Measurements from ENCODE around the gene BCKDK. TPM values are rescaled to one million over a fixed set of nuclear protein-coding genes. Genes with fewer than 3 reads are reported as not detected.

The BCKDK gene
- total RNA-seq, 1 experiment from 2014 or later = 52.7 TPM

DNA sequence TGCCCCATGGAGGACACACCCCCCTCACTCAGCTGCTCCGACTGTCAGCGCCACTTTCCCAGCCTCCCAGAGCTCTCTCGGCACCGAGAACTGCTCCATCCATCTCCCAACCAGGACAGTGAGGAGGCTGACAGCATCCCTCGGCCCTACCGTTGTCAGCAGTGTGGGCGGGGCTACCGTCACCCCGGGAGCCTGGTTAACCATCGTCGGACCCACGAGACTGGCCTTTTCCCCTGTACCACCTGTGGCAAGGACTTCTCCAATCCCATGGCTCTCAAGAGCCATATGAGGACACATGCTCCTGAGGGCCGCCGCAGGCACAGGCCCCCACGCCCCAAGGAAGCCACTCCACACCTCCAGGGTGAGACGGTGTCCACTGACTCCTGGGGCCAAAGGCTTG lies 31.9 kb upstream of the BCKDK start:
- Histone ChIP-seq H3K36me3 (replicated peaks; ENCODE audit: control insufficient read depth, insufficient read depth, low read length) (peaks cover 34% of the 10 kb centered on the region), H3K27me3 (ENCODE audit: control insufficient read depth, insufficient read depth, low read length) (no peaks in the 10 kb centered on the region), H3K4me3 (ENCODE audit: insufficient read depth, low read depth, low read length) (no peak overlapping the region)
- peak; percentile 52 for DNase-seq

DNA sequence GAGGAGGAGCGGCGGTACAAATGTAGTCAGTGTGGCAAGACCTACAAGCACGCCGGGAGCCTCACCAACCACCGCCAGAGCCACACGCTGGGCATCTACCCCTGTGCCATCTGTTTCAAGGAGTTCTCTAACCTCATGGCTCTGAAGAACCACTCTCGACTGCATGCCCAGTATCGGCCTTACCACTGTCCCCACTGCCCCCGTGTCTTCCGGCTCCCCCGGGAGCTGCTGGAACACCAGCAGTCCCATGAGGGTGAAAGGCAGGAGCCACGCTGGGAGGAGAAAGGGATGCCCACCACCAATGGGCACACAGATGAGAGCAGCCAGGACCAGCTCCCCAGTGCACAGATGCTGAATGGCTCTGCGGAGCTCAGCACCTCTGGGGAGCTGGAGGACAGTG lies 31.2 kb upstream of the BCKDK start:
- no peak for DNase-seq
- Histone ChIP-seq H3K36me3 (replicated peaks; ENCODE audit: control insufficient read depth, insufficient read depth, low read length) (peaks cover 34% of the 10 kb centered on the region), H3K4me3 (ENCODE audit: insufficient read depth, low read depth, low read length) (no peak overlapping the region), H3K27me3 (ENCODE audit: control insufficient read depth, insufficient read depth, low read length) (no peaks in the 10 kb centered on the region)

DNA sequence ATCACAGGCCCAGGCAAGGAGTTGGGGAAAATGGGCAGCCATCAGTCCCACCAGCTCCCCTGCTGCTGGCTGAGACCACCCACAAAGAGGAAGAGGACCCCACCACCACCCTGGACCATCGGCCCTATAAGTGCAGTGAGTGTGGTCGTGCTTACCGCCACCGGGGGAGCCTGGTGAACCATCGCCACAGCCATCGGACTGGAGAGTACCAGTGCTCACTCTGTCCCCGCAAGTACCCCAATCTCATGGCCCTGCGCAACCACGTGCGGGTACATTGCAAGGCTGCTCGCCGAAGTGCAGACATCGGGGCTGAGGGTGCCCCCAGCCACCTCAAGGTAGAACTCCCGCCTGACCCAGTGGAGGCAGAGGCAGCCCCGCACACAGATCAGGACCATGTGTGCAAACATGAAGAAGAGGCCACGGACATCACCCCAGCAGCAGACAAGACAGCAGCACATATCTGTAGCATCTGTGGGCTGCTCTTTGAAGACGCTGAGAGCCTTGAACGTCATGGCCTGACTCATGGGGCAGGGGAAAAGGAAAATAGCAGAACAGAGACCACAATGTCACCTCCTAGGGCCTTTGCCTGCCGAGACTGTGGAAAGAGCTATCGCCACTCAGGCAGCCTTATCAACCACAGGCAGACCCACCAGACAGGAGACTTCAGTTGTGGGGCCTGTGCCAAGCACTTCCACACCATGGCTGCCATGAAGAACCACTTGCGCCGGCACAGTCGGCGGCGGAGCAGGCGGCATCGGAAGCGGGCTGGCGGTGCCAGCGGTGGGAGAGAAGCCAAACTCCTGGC lies 30.4 kb upstream of the BCKDK start:
- H3K27me3 ChIP-seq (ENCODE audit: control insufficient read depth, insufficient read depth, low read length) = no peaks in the 10 kb centered on the region
- H3K36me3 ChIP-seq (replicated peaks; ENCODE audit: control insufficient read depth, insufficient read depth, low read length) = peaks cover 35% of the 10 kb centered on the region
- peak; percentile 70 for DNase-seq

DNA sequence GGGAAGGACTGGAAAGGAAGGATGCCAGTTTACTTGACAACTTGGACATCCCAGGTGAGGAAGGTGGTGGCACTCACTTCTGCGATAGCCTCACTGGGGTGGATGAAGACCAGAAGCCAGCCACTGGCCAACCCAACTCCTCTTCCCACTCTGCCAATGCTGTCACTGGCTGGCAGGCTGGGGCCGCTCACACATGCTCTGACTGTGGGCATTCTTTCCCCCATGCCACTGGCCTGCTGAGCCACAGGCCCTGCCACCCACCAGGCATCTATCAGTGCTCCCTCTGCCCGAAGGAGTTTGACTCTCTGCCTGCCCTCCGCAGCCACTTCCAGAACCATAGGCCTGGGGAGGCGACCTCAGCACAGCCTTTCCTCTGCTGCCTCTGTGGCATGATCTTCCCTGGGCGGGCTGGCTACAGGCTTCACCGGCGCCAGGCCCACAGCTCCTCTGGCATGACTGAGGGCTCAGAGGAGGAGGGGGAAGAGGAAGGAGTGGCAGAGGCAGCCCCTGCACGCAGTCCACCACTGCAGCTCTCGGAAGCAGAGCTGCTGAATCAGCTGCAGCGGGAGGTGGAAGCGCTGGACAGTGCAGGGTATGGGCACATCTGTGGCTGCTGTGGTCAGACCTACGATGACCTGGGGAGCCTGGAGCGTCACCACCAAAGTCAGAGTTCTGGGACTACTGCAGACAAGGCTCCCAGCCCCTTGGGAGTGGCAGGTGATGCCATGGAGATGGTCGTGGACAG lies 29.4 kb upstream of the BCKDK start:
- H3K27me3 ChIP-seq (ENCODE audit: control insufficient read depth, insufficient read depth, low read length) = no peaks in the 10 kb centered on the region
- DNase-seq = peak; percentile 28
- H3K36me3 ChIP-seq (replicated peaks; ENCODE audit: control insufficient read depth, insufficient read depth, low read length) = peaks cover 35% of the 10 kb centered on the region
- H3K4me3 ChIP-seq (ENCODE audit: insufficient read depth, low read depth, low read length) = no peak overlapping the region

More for the DNA sequence above, 30.4 kb upstream of the BCKDK start:
- no peak overlapping the region for H3K4me3 ChIP-seq (ENCODE audit: insufficient read depth, low read depth, low read length)

DNA sequence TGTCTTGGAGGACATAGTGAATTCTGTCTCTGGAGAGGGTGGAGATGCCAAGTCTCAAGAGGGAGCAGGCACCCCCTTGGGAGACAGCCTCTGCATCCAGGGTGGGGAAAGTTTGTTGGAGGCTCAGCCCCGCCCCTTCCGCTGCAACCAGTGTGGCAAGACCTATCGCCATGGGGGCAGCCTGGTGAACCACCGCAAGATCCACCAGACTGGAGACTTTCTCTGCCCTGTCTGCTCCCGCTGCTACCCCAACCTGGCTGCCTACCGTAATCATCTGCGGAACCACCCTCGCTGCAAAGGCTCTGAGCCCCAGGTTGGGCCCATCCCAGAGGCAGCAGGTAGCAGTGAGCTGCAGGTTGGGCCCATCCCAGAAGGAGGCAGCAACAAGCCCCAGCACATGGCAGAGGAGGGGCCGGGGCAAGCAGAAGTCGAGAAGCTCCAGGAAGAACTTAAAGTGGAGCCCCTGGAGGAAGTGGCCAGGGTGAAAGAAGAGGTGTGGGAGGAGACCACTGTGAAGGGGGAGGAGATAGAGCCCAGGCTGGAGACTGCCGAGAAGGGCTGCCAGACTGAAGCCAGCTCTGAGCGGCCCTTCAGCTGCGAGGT lies 28.7 kb upstream of the BCKDK start:
- DNase-seq = no peak
- Histone ChIP-seq H3K4me3 (ENCODE audit: insufficient read depth, low read depth, low read length) (no peak overlapping the region), H3K27me3 (ENCODE audit: control insufficient read depth, insufficient read depth, low read length) (no peaks in the 10 kb centered on the region), H3K36me3 (replicated peaks; ENCODE audit: control insufficient read depth, insufficient read depth, low read length) (peaks cover 35% of the 10 kb centered on the region)

DNA sequence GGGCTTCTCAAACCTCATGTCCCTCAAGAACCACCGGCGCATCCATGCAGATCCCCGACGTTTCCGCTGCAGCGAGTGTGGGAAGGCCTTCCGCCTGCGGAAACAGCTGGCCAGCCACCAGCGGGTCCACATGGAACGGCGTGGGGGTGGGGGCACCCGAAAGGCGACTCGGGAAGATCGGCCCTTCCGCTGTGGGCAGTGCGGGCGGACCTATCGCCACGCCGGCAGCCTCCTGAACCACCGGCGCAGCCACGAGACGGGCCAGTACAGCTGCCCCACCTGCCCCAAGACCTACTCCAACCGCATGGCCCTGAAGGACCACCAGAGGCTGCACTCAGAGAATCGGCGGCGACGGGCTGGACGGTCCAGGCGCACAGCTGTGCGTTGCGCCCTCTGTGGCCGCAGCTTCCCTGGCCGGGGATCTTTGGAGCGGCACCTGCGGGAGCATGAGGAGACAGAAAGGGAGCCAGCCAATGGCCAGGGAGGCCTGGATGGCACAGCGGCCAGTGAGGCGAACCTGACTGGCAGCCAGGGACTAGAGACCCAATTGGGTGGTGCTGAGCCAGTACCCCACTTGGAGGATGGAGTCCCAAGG lies 28.1 kb upstream of the BCKDK start:
- peaks cover 35% of the 10 kb centered on the region for H3K36me3 ChIP-seq (replicated peaks; ENCODE audit: control insufficient read depth, insufficient read depth, low read length)
- peak; percentile 64 for DNase-seq

DNA sequence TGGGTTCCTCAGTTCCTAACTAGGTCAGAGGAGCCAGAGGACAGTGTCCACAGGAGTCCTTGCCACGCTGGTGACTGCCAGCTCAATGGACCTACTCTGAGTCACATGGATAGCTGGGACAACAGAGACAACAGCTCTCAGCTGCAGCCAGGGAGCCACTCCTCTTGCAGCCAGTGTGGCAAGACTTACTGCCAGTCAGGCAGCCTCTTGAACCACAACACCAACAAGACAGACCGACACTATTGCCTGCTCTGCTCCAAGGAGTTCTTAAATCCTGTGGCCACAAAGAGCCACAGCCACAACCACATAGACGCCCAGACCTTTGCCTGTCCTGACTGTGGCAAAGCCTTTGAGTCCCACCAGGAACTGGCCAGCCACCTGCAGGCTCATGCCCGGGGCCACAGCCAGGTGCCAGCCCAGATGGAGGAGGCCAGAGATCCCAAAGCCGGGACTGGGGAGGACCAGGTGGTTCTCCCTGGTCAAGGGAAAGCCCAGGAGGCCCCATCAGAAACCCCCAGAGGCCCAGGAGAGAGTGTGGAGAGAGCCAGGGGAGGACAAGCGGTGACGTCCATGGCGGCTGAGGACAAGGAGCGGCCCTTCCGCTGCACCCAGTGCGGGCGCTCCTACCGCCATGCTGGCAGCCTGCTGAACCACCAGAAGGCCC lies 27.3 kb upstream of the BCKDK start:
- H3K36me3 ChIP-seq (replicated peaks; ENCODE audit: control insufficient read depth, insufficient read depth, low read length) = peaks cover 35% of the 10 kb centered on the region
- no peak overlapping the region for H3K4me3 ChIP-seq (ENCODE audit: insufficient read depth, low read depth, low read length)
- H3K27me3 ChIP-seq (ENCODE audit: control insufficient read depth, insufficient read depth, low read length) = no peaks in the 10 kb centered on the region
- peak; percentile 52 for DNase-seq

More for the DNA sequence above, 28.1 kb upstream of the BCKDK start:
- H3K27me3 ChIP-seq (ENCODE audit: control insufficient read depth, insufficient read depth, low read length) = no peaks in the 10 kb centered on the region
- H3K4me3 ChIP-seq (ENCODE audit: insufficient read depth, low read depth, low read length) = no peak overlapping the region

DNA sequence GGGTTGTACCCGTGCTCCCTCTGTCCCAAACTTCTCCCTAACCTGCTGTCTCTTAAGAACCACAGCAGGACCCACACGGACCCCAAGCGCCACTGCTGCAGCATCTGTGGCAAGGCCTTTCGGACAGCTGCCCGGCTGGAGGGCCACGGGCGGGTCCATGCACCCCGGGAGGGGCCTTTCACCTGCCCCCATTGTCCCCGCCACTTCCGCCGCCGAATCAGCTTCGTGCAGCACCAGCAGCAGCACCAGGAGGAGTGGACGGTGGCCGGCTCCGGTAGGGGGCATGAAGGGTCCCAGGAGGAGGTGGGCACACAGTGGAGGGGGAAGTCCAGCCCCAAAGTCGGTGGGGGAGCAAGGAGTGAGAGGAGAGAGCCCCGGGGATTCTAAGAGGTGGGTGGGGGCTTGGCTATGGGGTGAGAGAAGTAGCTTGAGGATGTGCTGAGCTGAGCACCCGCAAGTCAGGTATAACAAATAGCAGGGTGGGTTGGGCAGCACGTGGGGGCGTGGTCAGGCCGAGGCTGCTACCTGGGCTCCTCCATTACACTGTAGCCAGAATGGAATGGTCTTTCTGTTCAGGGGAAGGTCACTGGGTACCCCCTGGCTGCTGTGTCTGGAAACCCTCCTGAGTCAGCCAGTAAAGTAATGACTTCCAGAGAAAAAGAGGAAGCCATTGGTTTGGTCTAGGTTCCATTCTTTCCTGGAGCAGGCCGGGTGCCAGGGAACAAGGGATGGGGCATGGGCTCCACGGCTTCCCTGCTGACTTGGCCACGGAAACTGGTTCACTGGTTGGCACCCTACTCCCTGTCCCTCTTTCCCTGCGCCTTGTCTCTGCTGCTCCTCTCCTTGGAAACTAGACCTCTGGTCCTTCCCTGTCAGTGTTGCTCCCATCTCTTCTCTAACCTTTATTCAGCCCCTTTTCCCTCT lies 26.5 kb upstream of the BCKDK start:
- H3K4me3 ChIP-seq (ENCODE audit: insufficient read depth, low read depth, low read length) = no peak overlapping the region
- no peaks in the 10 kb centered on the region for H3K27me3 ChIP-seq (ENCODE audit: control insufficient read depth, insufficient read depth, low read length)
- DNase-seq = peak; percentile 55
- H3K36me3 ChIP-seq (replicated peaks; ENCODE audit: control insufficient read depth, insufficient read depth, low read length) = peaks cover 34% of the 10 kb centered on the region

DNA sequence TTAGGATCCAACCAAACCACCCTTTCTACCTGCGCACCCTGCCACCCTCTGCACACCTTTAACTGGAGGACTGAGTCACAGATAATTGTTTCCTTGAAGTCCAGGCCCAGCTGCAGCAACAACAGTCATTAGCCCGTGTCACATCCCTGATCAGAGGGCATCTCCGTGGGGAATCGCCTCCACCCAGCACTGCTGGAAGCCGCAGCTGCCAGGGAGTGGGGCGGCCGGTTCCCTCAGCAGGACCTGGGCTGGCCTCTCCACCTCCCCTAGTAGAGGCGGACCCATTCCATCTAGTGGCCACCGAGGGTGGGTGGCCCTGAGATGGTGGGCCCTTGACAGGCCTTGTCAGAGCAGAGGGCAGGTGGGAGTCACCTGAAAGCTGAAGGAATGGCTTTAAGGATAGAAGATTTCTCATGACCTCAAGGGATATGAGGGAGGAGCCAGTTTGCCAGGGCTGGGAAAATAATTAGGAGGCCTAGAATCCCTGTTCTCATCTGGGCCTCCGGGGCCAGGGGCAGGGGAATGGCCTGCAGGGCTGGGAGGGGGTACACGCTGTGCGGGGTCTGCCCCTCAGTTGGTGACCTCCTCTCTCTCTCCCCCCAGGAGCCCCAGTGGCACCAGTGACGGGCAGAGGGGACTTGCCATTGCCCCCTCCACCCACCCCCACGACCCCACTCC lies 25.7 kb upstream of the BCKDK start:
- peak; percentile 58 for DNase-seq
- Histone ChIP-seq H3K36me3 (replicated peaks; ENCODE audit: control insufficient read depth, insufficient read depth, low read length) (peaks cover 26% of the 10 kb centered on the region), H3K4me3 (ENCODE audit: insufficient read depth, low read depth, low read length) (no peak overlapping the region), H3K27me3 (ENCODE audit: control insufficient read depth, insufficient read depth, low read length) (no peaks in the 10 kb centered on the region)

DNA sequence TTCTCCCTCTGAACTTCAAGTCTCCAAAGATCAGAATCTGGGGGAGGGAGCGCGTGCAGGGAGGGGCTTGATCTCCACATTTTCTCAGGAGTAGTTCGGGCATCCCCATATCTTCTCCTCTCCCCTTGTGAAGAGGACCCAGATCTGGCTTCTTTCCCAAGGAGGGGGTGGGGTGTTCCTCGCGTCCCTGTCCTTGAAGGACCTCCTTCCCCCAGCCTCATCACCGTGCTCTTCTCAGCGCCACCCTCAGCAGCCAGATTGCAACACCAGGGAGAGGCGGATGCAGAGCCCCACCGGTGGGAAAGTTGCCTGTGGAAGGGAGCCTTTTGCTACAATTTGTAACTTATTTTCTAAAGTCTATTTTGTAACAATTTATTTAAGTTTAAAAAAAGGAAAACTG lies 25.1 kb upstream of the BCKDK start:
- DNase-seq = peak; percentile 46
- H3K4me3 ChIP-seq (ENCODE audit: insufficient read depth, low read depth, low read length) = no peak overlapping the region
- no peaks in the 10 kb centered on the region for H3K27me3 ChIP-seq (ENCODE audit: control insufficient read depth, insufficient read depth, low read length)
- H3K36me3 ChIP-seq (replicated peaks; ENCODE audit: control insufficient read depth, insufficient read depth, low read length) = peaks cover 22% of the 10 kb centered on the region

DNA sequence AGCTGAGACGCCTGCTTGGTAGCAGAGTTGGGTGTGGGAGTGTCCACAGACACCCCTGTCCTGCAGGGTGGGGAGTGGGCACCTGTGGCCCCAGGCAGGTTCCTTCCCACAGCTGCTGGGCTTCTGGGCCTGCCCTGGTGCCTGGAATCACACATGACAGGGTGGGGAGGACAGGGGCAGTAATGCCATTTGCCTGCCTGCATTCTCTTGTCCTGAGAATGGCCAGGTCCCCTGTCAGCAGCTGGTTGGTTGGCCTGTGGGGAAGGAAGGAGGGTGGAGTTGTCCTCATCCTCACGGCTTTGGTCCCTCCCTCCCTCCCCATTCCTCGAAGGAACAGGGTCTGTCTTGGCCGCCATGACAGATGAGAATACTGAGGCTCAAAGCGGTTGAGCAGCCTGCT lies 24.6 kb upstream of the BCKDK start:
- Histone ChIP-seq H3K27me3 (ENCODE audit: control insufficient read depth, insufficient read depth, low read length) (no peaks in the 10 kb centered on the region), H3K4me3 (ENCODE audit: insufficient read depth, low read depth, low read length) (no peak overlapping the region), H3K36me3 (replicated peaks; ENCODE audit: control insufficient read depth, insufficient read depth, low read length) (peaks cover 18% of the 10 kb centered on the region)
- peak; percentile 57 for DNase-seq

DNA sequence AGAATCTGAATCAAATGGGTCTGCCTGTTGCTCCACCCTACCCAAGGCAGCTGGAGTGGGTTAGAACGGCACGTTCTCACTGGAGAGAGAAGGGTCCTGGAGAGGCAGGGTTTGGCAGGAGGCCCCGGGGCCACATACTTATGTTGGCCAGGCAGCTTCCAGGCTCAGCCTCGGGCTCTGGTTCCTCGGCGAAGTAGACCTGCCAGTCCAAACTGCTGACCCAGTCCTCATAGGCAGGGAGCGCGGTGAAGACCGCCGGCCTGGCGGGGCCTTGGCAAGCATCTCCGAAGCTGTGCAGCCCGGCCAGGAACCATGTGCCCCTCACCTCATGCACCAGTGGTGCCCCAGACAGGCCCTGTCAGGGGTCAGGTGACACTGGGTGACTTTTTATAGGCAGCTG lies 24.2 kb upstream of the BCKDK start:
- peak; percentile 51 for DNase-seq
- no peak overlapping the region for H3K4me3 ChIP-seq (ENCODE audit: insufficient read depth, low read depth, low read length)
- H3K36me3 ChIP-seq (replicated peaks; ENCODE audit: control insufficient read depth, insufficient read depth, low read length) = peaks cover 15% of the 10 kb centered on the region
- no peaks in the 10 kb centered on the region for H3K27me3 ChIP-seq (ENCODE audit: control insufficient read depth, insufficient read depth, low read length)

Data from H7 (cell line).